ENCODE measurements around the gene EIF5B.

GRCh38 chr2:99374747-99375146 is 37.6 kb downstream of the EIF5B start:
- TF ChIP-seq CTCF (IDR thresholded peaks at IDR 0.05; ENCODE audit: insufficient read depth, low read depth, low read length) (no peak), EZH2 (IDR thresholded peaks at IDR 0.05; ENCODE audit: insufficient read depth, low read length) (no peak)

All from astrocyte (in vitro differentiated cells and primary cell).